ENCODE data around the gene STH. TPM values are rescaled to one million over a fixed set of nuclear protein-coding genes. Genes with fewer than 3 reads are reported as not detected.

Gene STH
- total RNA-seq (not detected), polyA plus RNA-seq (not detected)

- ChIA-PET CTCF (ENCODE audit: partially characterized antibody) (interaction anchor here (0.7 to 1.0 kb wide), 2 partner anchors 44 to 214 kb away, joined by 3 to 5 read pairs; no protein-coding TSS in a partner anchor), POLR2A (ENCODE audit: partially characterized antibody) (no interaction called here)
- no peaks in the 10 kb centered on the region for H3K9me3 ChIP-seq (ENCODE audit: control insufficient read depth in 1 of 2, low read length in 2 of 2)
- peaks cover 5% of the 10 kb centered on the region for H3K4me1 ChIP-seq (ENCODE audit: insufficient read depth, low read length)
- no peak within 1 kb of the TSS for H3K27ac ChIP-seq (ENCODE audit: low read depth, low read length)
- H3K9me3 Mint-ChIP-seq, result no peaks in the 10 kb centered on the region
- H3K4me1 Mint-ChIP-seq, result no peaks in the 10 kb centered on the region
- no peak within 1 kb of the TSS for H3K27ac Mint-ChIP-seq
- no peaks in the 10 kb centered on the region for H3K27me3 ChIP-seq (ENCODE audit: insufficient read depth, low read length)
- intact Hi-C loops (cut with micrococcal nuclease), result no loop called here
- H3K27me3 Mint-ChIP-seq, result no peaks in the 10 kb centered on the region
- H3K36me3 Mint-ChIP-seq, result no peaks in the 10 kb centered on the region
- no peaks in the 10 kb centered on the region for H3K36me3 ChIP-seq (ENCODE audit: insufficient read depth, low read length)
- no peak within 1 kb of the TSS for H3K4me3 Mint-ChIP-seq
- no peak for DNase-seq
- H3K4me3 ChIP-seq (ENCODE audit: low read length in 2 of 2), result no peak within 1 kb of the TSS
Measured at GRCh38 chr17:45998987-45999899, at the start of gene STH. Gene STH, plus strand, starts transcription at chr17:45999250. Its CDS starts 30 bp downstream, at chr17:45999280.

- Mint-ChIP-seq H3K4me3 (peak overlapping the region in 1 of 8 donors; percentile 69), H3K27ac (no peak overlapping the region), H3K36me3 (no peaks in the 10 kb centered on the region), H3K4me1 (peaks cover 0 to 3% (median under 1%) of the 10 kb centered on the region in 4 donors), H3K9me3 (no peaks in the 10 kb centered on the region), H3K27me3 (peaks cover 13 to 15% of the 10 kb centered on the region in 2 donors)
- H3K4me3 ChIP-seq (ENCODE audit: low read length in 2 of 2), result no peak overlapping the region
- DNase-seq, result no peak
- H3K27me3 ChIP-seq (ENCODE audit: insufficient read depth, low read length), result peaks cover 3% of the 10 kb centered on the region
- H3K9me3 ChIP-seq (ENCODE audit: control insufficient read depth in 1 of 2, low read length in 2 of 2), result no peaks in the 10 kb centered on the region
- intact Hi-C loops (cut with micrococcal nuclease), result loop anchor here (1.0 kb wide), 1 partner anchor 55 kb away; no protein-coding TSS in a partner anchor
- H3K27ac ChIP-seq (ENCODE audit: low read depth, low read length), result no peak overlapping the region
- POLR2A ChIA-PET (ENCODE audit: partially characterized antibody), result no interaction called here
- CTCF ChIA-PET (ENCODE audit: partially characterized antibody), result interaction anchor here (1.1 to 1.9 kb wide), 4 partner anchors 10 to 310 kb away, joined by 3 to 10 read pairs (median 4); no protein-coding TSS in a partner anchor
- peaks cover 11% of the 10 kb centered on the region for H3K4me1 ChIP-seq (ENCODE audit: insufficient read depth, low read length)
- no peaks in the 10 kb centered on the region for H3K36me3 ChIP-seq (ENCODE audit: insufficient read depth, low read length)
Measured at GRCh38 chr17:45949755-45950320, 49.2 kb upstream of the STH start.

GRCh38 chr17:45950888-45951287, 48.2 kb upstream of the STH start:
- H3K9me3 ChIP-seq (ENCODE audit: control insufficient read depth in 1 of 2, low read length in 2 of 2), result no peaks in the 10 kb centered on the region
- H3K4me1 ChIP-seq (ENCODE audit: insufficient read depth, low read length), result peaks cover 11% of the 10 kb centered on the region
- H3K27me3 ChIP-seq (ENCODE audit: insufficient read depth, low read length), result peaks cover 3% of the 10 kb centered on the region
- ChIA-PET CTCF (ENCODE audit: partially characterized antibody) (no interaction called here), POLR2A (ENCODE audit: partially characterized antibody) (no interaction called here)
- Mint-ChIP-seq H3K27me3 (peaks cover 13 to 15% of the 10 kb centered on the region in 2 donors), H3K27ac (no peak overlapping the region), H3K9me3 (no peaks in the 10 kb centered on the region), H3K36me3 (no peaks in the 10 kb centered on the region), H3K4me3 (peak overlapping the region in 1 of 8 donors; percentile 2), H3K4me1 (peaks cover 0 to 3% (median under 1%) of the 10 kb centered on the region in 4 donors)
- H3K36me3 ChIP-seq (ENCODE audit: insufficient read depth, low read length), result no peaks in the 10 kb centered on the region
- no peak overlapping the region for H3K4me3 ChIP-seq (ENCODE audit: low read length in 2 of 2)
- no peak overlapping the region for H3K27ac ChIP-seq (ENCODE audit: low read depth, low read length)
- intact Hi-C loops (cut with micrococcal nuclease), result no loop called here
- DNase-seq, result no peak

GRCh38 chr17:45951403-45951802, 47.6 kb upstream of the STH start:
- peaks cover 0 to 3% (median under 1%) of the 10 kb centered on the region in 4 donors for H3K4me1 Mint-ChIP-seq
- Histone ChIP-seq H3K4me3 (ENCODE audit: low read length in 2 of 2) (no peak overlapping the region), H3K36me3 (ENCODE audit: insufficient read depth, low read length) (no peaks in the 10 kb centered on the region), H3K27me3 (ENCODE audit: insufficient read depth, low read length) (peaks cover 3% of the 10 kb centered on the region), H3K9me3 (ENCODE audit: control insufficient read depth in 1 of 2, low read length in 2 of 2) (no peaks in the 10 kb centered on the region), H3K4me1 (ENCODE audit: insufficient read depth, low read length) (peaks cover 11% of the 10 kb centered on the region), H3K27ac (ENCODE audit: low read depth, low read length) (no peak overlapping the region)
- ChIA-PET CTCF (ENCODE audit: partially characterized antibody) (no interaction called here), POLR2A (ENCODE audit: partially characterized antibody) (no interaction called here)
- DNase-seq, result no peak
- H3K27ac Mint-ChIP-seq, result no peak overlapping the region
- no peaks in the 10 kb centered on the region for H3K36me3 Mint-ChIP-seq
- H3K9me3 Mint-ChIP-seq, result no peaks in the 10 kb centered on the region
- H3K27me3 Mint-ChIP-seq, result peaks cover 13 to 15% of the 10 kb centered on the region in 2 donors
- intact Hi-C loops (cut with micrococcal nuclease), result no loop called here
- no peak overlapping the region for H3K4me3 Mint-ChIP-seq

GRCh38 chr17:45951941-45952340, 47.1 kb upstream of the STH start:
- H3K4me1 ChIP-seq (ENCODE audit: insufficient read depth, low read length), result peaks cover 11% of the 10 kb centered on the region
- peaks cover 13 to 15% of the 10 kb centered on the region in 2 donors for H3K27me3 Mint-ChIP-seq

GRCh38 chr17:45952814-45953320, 46.2 kb upstream of the STH start:
- no peak overlapping the region for H3K4me3 ChIP-seq (ENCODE audit: low read length in 2 of 2)
- H3K36me3 Mint-ChIP-seq, result no peaks in the 10 kb centered on the region
- H3K27me3 ChIP-seq (ENCODE audit: insufficient read depth, low read length), result peaks cover 3% of the 10 kb centered on the region
- H3K4me1 Mint-ChIP-seq, result peaks cover 0 to 3% (median under 1%) of the 10 kb centered on the region in 4 donors
- H3K4me1 ChIP-seq (ENCODE audit: insufficient read depth, low read length), result peaks cover 11% of the 10 kb centered on the region
- H3K9me3 ChIP-seq (ENCODE audit: control insufficient read depth in 1 of 2, low read length in 2 of 2), result no peaks in the 10 kb centered on the region
- peaks cover 13 to 15% of the 10 kb centered on the region in 2 donors for H3K27me3 Mint-ChIP-seq
- H3K9me3 Mint-ChIP-seq, result no peaks in the 10 kb centered on the region
- intact Hi-C loops (cut with micrococcal nuclease), result no loop called here
- CTCF ChIA-PET (ENCODE audit: partially characterized antibody), result no interaction called here
- no peak for DNase-seq
- H3K27ac Mint-ChIP-seq, result no peak overlapping the region
- POLR2A ChIA-PET (ENCODE audit: partially characterized antibody), result no interaction called here
- no peak overlapping the region for H3K4me3 Mint-ChIP-seq
- H3K36me3 ChIP-seq (ENCODE audit: insufficient read depth, low read length), result no peaks in the 10 kb centered on the region
- H3K27ac ChIP-seq (ENCODE audit: low read depth, low read length), result no peak overlapping the region

More at GRCh38 chr17:45951941-45952340, 47.1 kb upstream of the STH start:
- no peak overlapping the region for H3K4me3 ChIP-seq (ENCODE audit: low read length in 2 of 2)
- POLR2A ChIA-PET (ENCODE audit: partially characterized antibody), result no interaction called here
- Mint-ChIP-seq H3K4me1 (peaks cover 0 to 3% (median under 1%) of the 10 kb centered on the region in 4 donors), H3K9me3 (no peaks in the 10 kb centered on the region), H3K27ac (no peak overlapping the region), H3K4me3 (no peak overlapping the region), H3K36me3 (no peaks in the 10 kb centered on the region)
- H3K27me3 ChIP-seq (ENCODE audit: insufficient read depth, low read length), result peaks cover 3% of the 10 kb centered on the region
- no peaks in the 10 kb centered on the region for H3K9me3 ChIP-seq (ENCODE audit: control insufficient read depth in 1 of 2, low read length in 2 of 2)
- CTCF ChIA-PET (ENCODE audit: partially characterized antibody), result no interaction called here
- H3K36me3 ChIP-seq (ENCODE audit: insufficient read depth, low read length), result no peaks in the 10 kb centered on the region
- DNase-seq, result no peak
- intact Hi-C loops (cut with micrococcal nuclease), result no loop called here
- H3K27ac ChIP-seq (ENCODE audit: low read depth, low read length), result no peak overlapping the region

- Mint-ChIP-seq H3K4me1 (peaks cover 0 to 3% (median under 1%) of the 10 kb centered on the region in 4 donors), H3K36me3 (no peaks in the 10 kb centered on the region), H3K27ac (no peak overlapping the region), H3K4me3 (no peak overlapping the region), H3K9me3 (no peaks in the 10 kb centered on the region), H3K27me3 (peaks cover 13 to 15% of the 10 kb centered on the region in 2 donors)
- Histone ChIP-seq H3K27me3 (ENCODE audit: insufficient read depth, low read length) (peaks cover 3% of the 10 kb centered on the region), H3K27ac (ENCODE audit: low read depth, low read length) (no peak overlapping the region), H3K4me3 (ENCODE audit: low read length in 2 of 2) (no peak overlapping the region), H3K9me3 (ENCODE audit: control insufficient read depth in 1 of 2, low read length in 2 of 2) (no peaks in the 10 kb centered on the region), H3K4me1 (ENCODE audit: insufficient read depth, low read length) (peaks cover 9% of the 10 kb centered on the region), H3K36me3 (ENCODE audit: insufficient read depth, low read length) (no peaks in the 10 kb centered on the region)
- CTCF ChIA-PET (ENCODE audit: partially characterized antibody), result no interaction called here
- DNase-seq, result no peak
- intact Hi-C loops (cut with micrococcal nuclease), result no loop called here
- POLR2A ChIA-PET (ENCODE audit: partially characterized antibody), result no interaction called here
Measured at GRCh38 chr17:45953561-45953960, 45.5 kb upstream of the STH start.
